SU-DHL-6 (cell line): Measurements from ENCODE around the gene NFIA.

Experiments used
- H2AFZ ChIP-seq: fragments of 200-600 bp; sonication (generic); 2 replicates; pipeline ENCODE4 v1.6.1; 2014; ENCODE audit warnings: low read depth, mild to moderate bottlenecking, moderate library complexity, mixed read lengths, antibody characterized with exemption, low read length; ENCODE audit not compliant: severe bottlenecking
- H3F3A ChIP-seq: fragments of 200-600 bp; shearing (Covaris generic); 2 replicates; pipeline ENCODE4 v1.6.0; 2016; ENCODE audit warnings: antibody characterized with exemption, mild to moderate bottlenecking; ENCODE audit not compliant: insufficient read depth
- H3K27ac ChIP-seq: fragments of 200-600 bp; sonication (generic); 2 replicates; pipeline ENCODE4 v1.5.1; 2016; ENCODE audit warnings: low read depth, mild to moderate bottlenecking, low read length, moderate library complexity, mixed read lengths
- H3K27me3 ChIP-seq: fragments of 200-600 bp; sonication (generic), shearing (Covaris generic); 2 replicates; pipeline ENCODE4 v1.6.0; 2014; ENCODE audit warnings: mild to moderate bottlenecking, low read length
- H3K36me3 ChIP-seq: fragments of 200-600 bp; sonication (generic); 2 replicates; pipeline ENCODE4 v1.6.1; 2014; ENCODE audit warnings: mild to moderate bottlenecking, low read length, mixed read lengths
- H3K4me2 ChIP-seq: fragments of 300-600, 200-600 bp; shearing (Covaris generic), sonication (generic); 2 replicates; pipeline ENCODE4 v1.6.0; 2014; ENCODE audit warnings: low read length, low read depth, mild to moderate bottlenecking; ENCODE audit not compliant: poor library complexity, severe bottlenecking
- H3K4me3 ChIP-seq: fragments of 200-600 bp; sonication (generic); 2 replicates; pipeline ENCODE4 v1.5.1; 2014; ENCODE audit warnings: antibody characterized with exemption, low read length, mild to moderate bottlenecking, mixed read lengths; ENCODE audit not compliant: insufficient read depth, poor library complexity, severe bottlenecking
- H3K79me2 ChIP-seq: fragments of 200-600 bp; sonication (generic); 2 replicates; pipeline ENCODE4 v1.6.1; 2014; ENCODE audit warnings: mild to moderate bottlenecking, low read length, moderate library complexity; ENCODE audit not compliant: insufficient read depth
- H3K9ac ChIP-seq: fragments of 200-600 bp; sonication (generic); 2 replicates; pipeline ENCODE4 v1.7.0; 2014; ENCODE audit warnings: mild to moderate bottlenecking, low read length
- H3K9me2 ChIP-seq: fragments of 200-600 bp; sonication (generic); replicated peaks from 2 replicates; pipeline ENCODE4 v1.6.1; 2014; ENCODE audit warnings: low read length; ENCODE audit not compliant: insufficient read depth
- H3K9me3 ChIP-seq: fragments of 200-600 bp; sonication (generic); 2 replicates; pipeline ENCODE4 v1.6.1; 2014; ENCODE audit warnings: low read length, mixed read lengths; ENCODE audit not compliant: insufficient read depth
- H4K20me1 ChIP-seq: fragments of 200-600 bp; sonication (generic); 2 replicates; pipeline ENCODE4 v1.6.1; 2014; ENCODE audit warnings: low read depth, mild to moderate bottlenecking, antibody characterized with exemption, low read length, moderate library complexity, mixed read lengths
- EZH2phosphoT487 ChIP-seq: fragments of 200-600 bp; sonication (generic), shearing (Covaris generic); conservative IDR thresholded peaks from 2 replicates; pipeline ENCODE4 v1.6.1; 2018; ENCODE audit warnings: mild to moderate bottlenecking, antibody characterized with exemption, low read length, moderate library complexity, mixed read lengths
- TF ChIP-seq, protein P1 (sequence below): fragments of 200-600 bp; sonication (generic); IDR thresholded peaks from one replicate; pipeline ENCODE4 v1.5.1; 2017; ENCODE audit warnings: antibody characterized with exemption, mild to moderate bottlenecking, low read length, moderate library complexity; ENCODE audit not compliant: insufficient read depth, poor library complexity, severe bottlenecking

NFIA gene

DNA sequence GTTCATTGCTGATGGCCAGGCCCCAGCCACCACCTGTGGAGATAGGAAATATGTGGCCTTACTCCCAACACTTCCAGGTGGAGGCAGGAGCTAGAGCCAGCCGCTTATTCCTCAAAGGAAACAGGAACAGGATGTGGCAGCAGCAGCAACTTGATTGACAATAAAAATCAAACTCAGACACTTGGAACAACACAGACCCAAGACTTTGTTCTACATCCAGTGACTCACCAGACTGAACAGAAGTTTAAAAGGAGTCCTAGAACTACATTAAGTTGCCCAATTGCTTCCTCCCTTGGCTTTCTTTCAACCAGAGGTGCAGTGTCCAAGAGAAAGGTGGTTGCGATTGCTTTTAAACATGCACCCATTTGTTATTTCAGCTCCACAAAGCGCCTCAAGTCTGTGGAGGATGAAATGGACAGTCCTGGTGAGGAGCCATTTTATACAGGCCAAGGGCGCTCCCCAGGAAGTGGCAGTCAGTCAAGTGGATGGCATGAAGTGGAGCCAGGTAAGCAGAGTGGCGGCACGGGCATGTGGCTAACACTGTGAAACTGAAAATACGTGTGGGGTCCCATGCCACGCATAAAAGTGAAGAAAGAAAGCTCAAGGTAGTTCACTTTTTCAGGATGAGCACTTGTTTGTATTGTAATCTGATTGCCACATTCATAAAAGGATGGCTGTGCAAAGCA lies 276.6 kb downstream of the NFIA start:
- Histone ChIP-seq H3F3A (no peaks in the 10 kb centered on the region), H3K79me2 (no peaks in the 10 kb centered on the region), H3K27me3 (no peaks in the 10 kb centered on the region), H3K9ac (no peak overlapping the region), H4K20me1 (no peaks in the 10 kb centered on the region), H3K36me3 (no peaks in the 10 kb centered on the region), H3K4me3 (no peak overlapping the region), H3K4me2 (no peak overlapping the region), H2AFZ (no peak overlapping the region), H3K9me3 (no peaks in the 10 kb centered on the region), H3K27ac (no peak overlapping the region), H3K9me2 (no peaks in the 10 kb centered on the region)
- no peak for TF ChIP-seq EZH2phosphoT487
- TF ChIP-seq, protein P1, sequence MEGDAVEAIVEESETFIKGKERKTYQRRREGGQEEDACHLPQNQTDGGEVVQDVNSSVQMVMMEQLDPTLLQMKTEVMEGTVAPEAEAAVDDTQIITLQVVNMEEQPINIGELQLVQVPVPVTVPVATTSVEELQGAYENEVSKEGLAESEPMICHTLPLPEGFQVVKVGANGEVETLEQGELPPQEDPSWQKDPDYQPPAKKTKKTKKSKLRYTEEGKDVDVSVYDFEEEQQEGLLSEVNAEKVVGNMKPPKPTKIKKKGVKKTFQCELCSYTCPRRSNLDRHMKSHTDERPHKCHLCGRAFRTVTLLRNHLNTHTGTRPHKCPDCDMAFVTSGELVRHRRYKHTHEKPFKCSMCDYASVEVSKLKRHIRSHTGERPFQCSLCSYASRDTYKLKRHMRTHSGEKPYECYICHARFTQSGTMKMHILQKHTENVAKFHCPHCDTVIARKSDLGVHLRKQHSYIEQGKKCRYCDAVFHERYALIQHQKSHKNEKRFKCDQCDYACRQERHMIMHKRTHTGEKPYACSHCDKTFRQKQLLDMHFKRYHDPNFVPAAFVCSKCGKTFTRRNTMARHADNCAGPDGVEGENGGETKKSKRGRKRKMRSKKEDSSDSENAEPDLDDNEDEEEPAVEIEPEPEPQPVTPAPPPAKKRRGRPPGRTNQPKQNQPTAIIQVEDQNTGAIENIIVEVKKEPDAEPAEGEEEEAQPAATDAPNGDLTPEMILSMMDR = no peak

DNA sequence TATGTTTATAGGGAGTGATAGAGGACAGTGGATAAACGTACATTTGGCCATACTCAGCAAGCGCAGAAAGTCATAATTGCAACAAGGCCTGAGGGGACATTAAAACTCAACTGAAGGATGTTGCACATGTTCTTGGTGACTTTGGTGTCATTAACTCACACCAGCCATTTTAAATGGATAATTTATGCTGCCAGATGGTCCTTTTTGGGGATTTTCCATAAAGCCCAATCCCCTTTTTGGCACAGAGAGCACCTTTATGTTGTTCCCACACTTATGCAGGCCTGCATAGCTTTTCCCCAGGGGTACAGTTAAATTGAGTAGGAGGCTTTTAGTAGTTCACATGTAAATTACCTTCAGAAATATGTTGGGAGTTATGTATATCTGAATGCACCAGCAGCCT lies 279.6 kb downstream of the NFIA start:
- no peak overlapping the region for H2AFZ ChIP-seq
- TF ChIP-seq, protein P1 = no peak
- TF ChIP-seq EZH2phosphoT487 = no peak
- H3F3A ChIP-seq = no peaks in the 10 kb centered on the region
- H3K27me3 ChIP-seq = no peaks in the 10 kb centered on the region
- no peak overlapping the region for H3K4me3 ChIP-seq
- no peaks in the 10 kb centered on the region for H4K20me1 ChIP-seq
- H3K27ac ChIP-seq = no peak overlapping the region
- no peaks in the 10 kb centered on the region for H3K79me2 ChIP-seq
- H3K9me3 ChIP-seq = no peaks in the 10 kb centered on the region
- no peaks in the 10 kb centered on the region for H3K9me2 ChIP-seq
- no peaks in the 10 kb centered on the region for H3K36me3 ChIP-seq
- no peak overlapping the region for H3K9ac ChIP-seq
- H3K4me2 ChIP-seq = no peak overlapping the region

DNA sequence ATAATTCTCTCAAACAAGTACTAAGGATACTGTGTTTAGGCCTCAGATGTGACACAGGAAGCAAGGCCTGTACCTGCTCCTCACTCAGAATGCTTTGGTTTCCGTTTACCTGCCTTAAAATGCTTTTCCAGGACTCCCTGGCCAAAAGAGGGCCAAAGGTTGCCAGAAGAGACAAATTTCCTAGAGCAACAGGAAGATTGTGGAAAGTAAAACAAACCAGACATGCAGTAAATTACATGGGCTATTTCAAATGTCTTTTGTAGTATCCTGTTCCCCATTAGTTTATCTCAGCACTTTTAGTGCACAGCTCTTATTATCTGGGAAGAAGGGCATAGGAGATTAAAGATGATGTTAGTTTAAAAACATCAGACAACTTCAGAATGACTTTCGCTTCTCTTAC lies 280.0 kb downstream of the NFIA start:
- Histone ChIP-seq H3K4me2 (no peak overlapping the region), H4K20me1 (no peaks in the 10 kb centered on the region), H3K9me3 (no peaks in the 10 kb centered on the region), H3K36me3 (no peaks in the 10 kb centered on the region), H3K79me2 (no peaks in the 10 kb centered on the region), H2AFZ (no peak overlapping the region), H3K4me3 (no peak overlapping the region), H3K9ac (no peak overlapping the region), H3K9me2 (no peaks in the 10 kb centered on the region), H3F3A (no peaks in the 10 kb centered on the region), H3K27ac (no peak overlapping the region), H3K27me3 (no peaks in the 10 kb centered on the region)
- TF ChIP-seq, protein P1 = no peak
- no peak for TF ChIP-seq EZH2phosphoT487
